K562 (cell line): ENCODE results near the gene TCIRG1. TPM values are rescaled to one million over a fixed set of nuclear protein-coding genes. Genes with fewer than 3 reads are reported as not detected.

Source experiments
- ATAC-seq: fragments of 200-7000 bp; cut with Tn5 transposase; 3 replicates; pipeline ENCODE4 v1.9.1; 2020; ENCODE audit warnings: moderate library complexity
- BruUV-seq: library from RNA; stranded (reverse); fragments of 400-500 nt; replicated peaks from 2 replicates; lab custom pipeline; 2021; lab: Mats Ljungman, UMichigan
- CTCF ChIA-PET: fragments of 300-600 bp; formaldehyde crosslinking; extraction: SDS; loops from one replicate; lab custom pipeline; 2021; ENCODE audit warnings: low intra/inter-chr PET ratio; lab: Yijun Ruan, JAX
- POLR2A ChIA-PET: fragments of 300-600, 350-650 bp; sonication (Branson Sonifier 250); formaldehyde crosslinking; extraction: SDS; loops from one replicate; lab custom pipeline; 2021; ENCODE audit warnings: antibody characterized with exemption, inconsistent platforms; lab: Yijun Ruan, JAX
- DNase-seq, 4 experiments: peaks; one replicate each; pipeline versions ENCODE4 v3.0.0 to v3.0.0-alpha.2; 2011 to 2018; ENCODE audit warnings: low spot score in 3 of 4, mixed read lengths in 3 of 4; ENCODE audit errors: extremely low read depth in 1 of 4
- FAIRE-seq: peaks from 2 replicates; lab custom pipeline; 2011; peaks lifted over from hg19 to GRCh38; lab: Jason Lieb, UNC
- H2AFZ ChIP-seq: 2 replicates; pipeline ENCODE4 v1.6.0; 2011; ENCODE audit warnings: low read depth, low read length, control low read depth, inconsistent platforms
- H3K27ac ChIP-seq: fragments of 200-600 bp; 3 replicates; pipeline ENCODE4 v1.8.0; 2011; ENCODE audit warnings: low read depth, mild to moderate bottlenecking, control low read depth, inconsistent platforms, low read length, moderate library complexity, mixed read lengths; ENCODE audit errors: extremely low read depth
- H3K27me3 ChIP-seq, 2 experiments: fragments of 300-600 bp in 1 of 2; 2 replicates in 1 of 2; 3 replicates in 1 of 2; pipeline versions ENCODE4 v1.6.0 to v1.8.0; 2011; ENCODE audit warnings: inconsistent platforms in 2 of 2, low read length in 2 of 2, mild to moderate bottlenecking in 1 of 2, mixed read lengths in 1 of 2, moderate library complexity in 1 of 2; ENCODE audit not compliant: control insufficient read depth in 2 of 2, insufficient read depth in 2 of 2
- H3K36me3 ChIP-seq: fragments of 300-600 bp; 3 replicates; pipeline ENCODE4 v1.8.0; 2011; ENCODE audit warnings: mild to moderate bottlenecking, low read length, inconsistent platforms; ENCODE audit not compliant: control insufficient read depth, insufficient read depth
- H3K4me1 ChIP-seq, 2 experiments: fragments of 200-600 bp in 1 of 2; replicated peaks in 1 of 2; 2 replicates in 1 of 2; 3 replicates in 1 of 2; pipeline versions ENCODE4 v1.5.1 to v1.8.0; 2011; ENCODE audit warnings: inconsistent platforms in 2 of 2, low read length in 2 of 2, mild to moderate bottlenecking in 1 of 2, mixed read lengths in 1 of 2, moderate library complexity in 1 of 2; ENCODE audit not compliant: control insufficient read depth in 2 of 2, insufficient read depth in 2 of 2
- H3K4me2 ChIP-seq: 2 replicates; pipeline ENCODE4 v1.6.1; 2011; ENCODE audit warnings: low read length, control low read depth, inconsistent platforms, mixed read lengths; ENCODE audit not compliant: insufficient read depth
- H3K4me3 ChIP-seq: fragments of 200-600 bp; sonication (generic), shearing (Covaris generic); 2 replicates; pipeline ENCODE4 v1.5.1; 2016; ENCODE audit warnings: control low read depth, inconsistent platforms
- H3K79me2 ChIP-seq: fragments of 200-600 bp; 3 replicates; pipeline ENCODE4 v1.8.0; 2011; ENCODE audit warnings: low read length, inconsistent platforms; ENCODE audit not compliant: control insufficient read depth, insufficient read depth
- H3K9ac ChIP-seq, 2 experiments: 2 replicates each; pipeline versions ENCODE4 v1.6.0 to v1.6.1; 2011; ENCODE audit warnings: low read depth in 2 of 2, low read length in 2 of 2, control low read depth in 1 of 2, inconsistent platforms in 1 of 2, mild to moderate bottlenecking in 1 of 2, mixed read lengths in 1 of 2; ENCODE audit not compliant: insufficient read depth in 1 of 2
- H3K9me1 ChIP-seq: one replicate; pipeline ENCODE4 v1.6.0; 2011; ENCODE audit warnings: inconsistent platforms, mild to moderate bottlenecking, low read length, moderate library complexity; ENCODE audit not compliant: control insufficient read depth, insufficient read depth
- H3K9me3 ChIP-seq: replicated peaks from 2 replicates; pipeline ENCODE4 v1.5.1; 2011; ENCODE audit warnings: low read depth, low read length, inconsistent platforms; ENCODE audit not compliant: control insufficient read depth, insufficient read depth
- H4K20me1 ChIP-seq: replicated peaks from 2 replicates; pipeline ENCODE4 v1.6.1; 2011; ENCODE audit warnings: low read length, inconsistent platforms, mixed read lengths; ENCODE audit not compliant: control insufficient read depth, insufficient read depth
- POLR2G ChIP-seq: fragments of 200-400 bp; formaldehyde crosslinking; IDR thresholded peaks from 2 replicates; pipeline ENCODE4 v1.6.1; 2017; ENCODE audit warnings: low read depth, mild to moderate bottlenecking, antibody characterized with exemption, low read length, moderate library complexity
- RBFOX2 ChIP-seq: fragments of 200-400 bp; formaldehyde crosslinking; IDR thresholded peaks from 2 replicates; pipeline ENCODE4 v1.6.1; 2017; ENCODE audit warnings: low read depth, mild to moderate bottlenecking, low read length, moderate library complexity
- RBM22 ChIP-seq: fragments of 200-400 bp; formaldehyde crosslinking; IDR thresholded peaks from 2 replicates; pipeline ENCODE4 v1.6.1; 2018; ENCODE audit warnings: low read length, low read depth; ENCODE audit not compliant: poor library complexity, severe bottlenecking
- YY1 ChIP-seq, 3 experiments: IDR thresholded peaks; 2 replicates each; pipeline ENCODE4 v1.6.1; 2011; ENCODE audit warnings: low read length in 2 of 3, mild to moderate bottlenecking in 2 of 3, moderate library complexity in 2 of 3, borderline replicate concordance in 1 of 3, control low read depth in 1 of 3, low read depth in 1 of 3; ENCODE audit not compliant: insufficient read depth in 3 of 3, insufficient replicate concordance in 2 of 3, control insufficient read depth in 1 of 3, insufficient read length in 1 of 3; ENCODE audit errors: extremely low read depth in 1 of 3
- ZNF146 ChIP-seq: IDR thresholded peaks from one replicate; pipeline ENCODE4 v1.6.1; 2018; ENCODE audit warnings: missing compliant biosample characterization; ENCODE audit not compliant: unreplicated experiment
- WGBS: fragments of 100-300 bp; shearing (Covaris generic); methylation state at CpG from one replicate; pipeline ENCODE4 v1.1.6; 2016; ENCODE audit warnings: low coverage, mixed read lengths; ENCODE audit not compliant: insufficient coverage; ENCODE audit errors: missing lambda C conversion rate; 5-methylcytosine and 5-hydroxymethylcytosine counted together
- in situ Hi-C: fragments of 300-500 bp; cut with MboI; formaldehyde crosslinking; loops from 4 replicates; pipeline ENCODE4 v1.15.0; 2018; ENCODE audit warnings: inconsistent platforms, mixed read lengths
- intact Hi-C: fragments of 100-400 bp; cut with micrococcal nuclease; formaldehyde crosslinking; loops from 2 replicates; pipeline ENCODE4 v1.14.2; 2022
- polyA plus RNA-seq, 8 experiments: library from polyadenylated mRNA; depleted of rRNA in 4 of 8; stranded (reverse) in 5 of 8; unstranded in 3 of 8; fragments of >200 nt; fragmentation: Nextera tagmentation in 2 of 8; fragmentation: Illumina TruSeq in 1 of 8; extraction: Ambion mirVana in 2 of 8; extraction: Trizol in 1 of 8; gene quantifications; 2 replicates each; pipeline versions ENCODE4 v1.2.1 to v1.2.3, GENCODE V29; 2011 to 2014; ENCODE audit warnings: inconsistent platforms in 1 of 8, missing spikeins in 1 of 8
- total RNA-seq, 7 experiments: library from RNA; depleted of rRNA in 6 of 7; stranded (reverse); fragments of >200 nt in 6 of 7; fragmentation: Illumina TruSeq in 2 of 7; extraction: Trizol in 2 of 7; gene quantifications; 2 replicates each; pipeline versions ENCODE4 v1.2.1 to v1.2.3, GENCODE V29; 2011 to 2021; ENCODE audit warnings: low replicate concordance in 1 of 7
- TF ChIP-seq, protein P1 (sequence below): sonication (generic); formaldehyde crosslinking; IDR thresholded peaks from 2 replicates; pipeline ENCODE4 v1.8.1; 2023; ENCODE audit warnings: mild to moderate bottlenecking, missing genetic modification reagents
- TF ChIP-seq, protein P2 (sequence below): fragments of 200-800 bp; sonication (Bioruptor generic); IDR thresholded peaks from 2 replicates; pipeline ENCODE4 v1.6.1; 2016; ENCODE audit warnings: missing genetic modification characterization, missing compliant biosample characterization

The TCIRG1 gene
- total and polyA plus RNA-seq, 9 of the 15 experiments (the other 6 are each of a cell fraction or from before 2014, with no cell fraction given), result 0.49 to 143 (median 24.4) TPM

DNA sequence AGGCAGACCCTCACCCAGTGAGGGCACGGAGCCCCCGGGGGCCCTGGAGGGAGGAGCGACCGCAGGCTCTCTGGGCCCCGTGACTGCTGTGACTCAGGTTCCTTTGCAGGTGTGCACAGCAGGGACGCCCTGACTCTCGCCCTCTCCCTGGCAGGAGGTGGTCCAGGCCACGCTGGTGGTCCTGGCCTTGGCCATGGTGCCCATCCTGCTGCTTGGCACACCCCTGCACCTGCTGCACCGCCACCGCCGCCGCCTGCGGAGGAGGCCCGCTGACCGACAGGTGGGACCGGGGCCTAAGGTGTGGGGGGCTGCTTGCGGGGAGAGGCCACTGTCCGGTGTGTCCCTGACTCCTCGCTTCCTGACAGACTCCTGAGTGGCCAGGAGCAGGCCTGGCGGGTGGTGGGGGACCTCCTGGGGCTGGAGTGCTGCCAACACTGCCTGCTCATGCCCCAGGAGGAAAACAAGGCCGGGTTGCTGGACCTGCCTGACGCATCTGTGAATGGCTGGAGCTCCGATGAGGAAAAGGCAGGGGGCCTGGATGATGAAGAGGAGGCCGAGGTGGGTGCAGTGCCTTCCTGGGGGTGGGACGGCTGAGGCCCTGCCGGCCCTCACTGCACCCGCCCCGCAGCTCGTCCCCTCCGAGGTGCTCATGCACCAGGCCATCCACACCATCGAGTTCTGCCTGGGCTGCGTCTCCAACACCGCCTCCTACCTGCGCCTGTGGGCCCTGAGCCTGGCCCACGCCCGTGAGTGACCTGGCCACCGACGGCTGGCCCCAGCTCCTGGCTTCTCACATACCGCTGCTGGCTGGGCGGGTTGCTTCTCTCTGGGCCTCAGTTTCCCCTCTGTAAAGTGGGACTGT lies 10.9 kb downstream of the TCIRG1 start:
- TF ChIP-seq, protein P1, sequence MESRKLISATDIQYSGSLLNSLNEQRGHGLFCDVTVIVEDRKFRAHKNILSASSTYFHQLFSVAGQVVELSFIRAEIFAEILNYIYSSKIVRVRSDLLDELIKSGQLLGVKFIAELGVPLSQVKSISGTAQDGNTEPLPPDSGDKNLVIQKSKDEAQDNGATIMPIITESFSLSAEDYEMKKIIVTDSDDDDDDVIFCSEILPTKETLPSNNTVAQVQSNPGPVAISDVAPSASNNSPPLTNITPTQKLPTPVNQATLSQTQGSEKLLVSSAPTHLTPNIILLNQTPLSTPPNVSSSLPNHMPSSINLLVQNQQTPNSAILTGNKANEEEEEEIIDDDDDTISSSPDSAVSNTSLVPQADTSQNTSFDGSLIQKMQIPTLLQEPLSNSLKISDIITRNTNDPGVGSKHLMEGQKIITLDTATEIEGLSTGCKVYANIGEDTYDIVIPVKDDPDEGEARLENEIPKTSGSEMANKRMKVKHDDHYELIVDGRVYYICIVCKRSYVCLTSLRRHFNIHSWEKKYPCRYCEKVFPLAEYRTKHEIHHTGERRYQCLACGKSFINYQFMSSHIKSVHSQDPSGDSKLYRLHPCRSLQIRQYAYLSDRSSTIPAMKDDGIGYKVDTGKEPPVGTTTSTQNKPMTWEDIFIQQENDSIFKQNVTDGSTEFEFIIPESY (CRISPR knock-in tag), result peak; percentile 75
- TF ChIP-seq RBFOX2 (peak; percentile 54; the same call in 1 of the 2 replicates), POLR2G (peak; percentile 63; the same call in 1 of the 2 replicates), ZNF146 (CRISPR knock-in tag) (no peak), RBM22 (peak; percentile 14), YY1 (IDR thresholded peaks at IDR 0.05; ENCODE audit: borderline replicate concordance in 1 of 3, control insufficient read depth in 1 of 3, extremely low read depth in 1 of 3, insufficient read depth in 3 of 3, insufficient read length in 1 of 3, insufficient replicate concordance in 2 of 3, low read depth in 1 of 3, low read length in 2 of 3) (no peak)
- TF ChIP-seq, protein P2, sequence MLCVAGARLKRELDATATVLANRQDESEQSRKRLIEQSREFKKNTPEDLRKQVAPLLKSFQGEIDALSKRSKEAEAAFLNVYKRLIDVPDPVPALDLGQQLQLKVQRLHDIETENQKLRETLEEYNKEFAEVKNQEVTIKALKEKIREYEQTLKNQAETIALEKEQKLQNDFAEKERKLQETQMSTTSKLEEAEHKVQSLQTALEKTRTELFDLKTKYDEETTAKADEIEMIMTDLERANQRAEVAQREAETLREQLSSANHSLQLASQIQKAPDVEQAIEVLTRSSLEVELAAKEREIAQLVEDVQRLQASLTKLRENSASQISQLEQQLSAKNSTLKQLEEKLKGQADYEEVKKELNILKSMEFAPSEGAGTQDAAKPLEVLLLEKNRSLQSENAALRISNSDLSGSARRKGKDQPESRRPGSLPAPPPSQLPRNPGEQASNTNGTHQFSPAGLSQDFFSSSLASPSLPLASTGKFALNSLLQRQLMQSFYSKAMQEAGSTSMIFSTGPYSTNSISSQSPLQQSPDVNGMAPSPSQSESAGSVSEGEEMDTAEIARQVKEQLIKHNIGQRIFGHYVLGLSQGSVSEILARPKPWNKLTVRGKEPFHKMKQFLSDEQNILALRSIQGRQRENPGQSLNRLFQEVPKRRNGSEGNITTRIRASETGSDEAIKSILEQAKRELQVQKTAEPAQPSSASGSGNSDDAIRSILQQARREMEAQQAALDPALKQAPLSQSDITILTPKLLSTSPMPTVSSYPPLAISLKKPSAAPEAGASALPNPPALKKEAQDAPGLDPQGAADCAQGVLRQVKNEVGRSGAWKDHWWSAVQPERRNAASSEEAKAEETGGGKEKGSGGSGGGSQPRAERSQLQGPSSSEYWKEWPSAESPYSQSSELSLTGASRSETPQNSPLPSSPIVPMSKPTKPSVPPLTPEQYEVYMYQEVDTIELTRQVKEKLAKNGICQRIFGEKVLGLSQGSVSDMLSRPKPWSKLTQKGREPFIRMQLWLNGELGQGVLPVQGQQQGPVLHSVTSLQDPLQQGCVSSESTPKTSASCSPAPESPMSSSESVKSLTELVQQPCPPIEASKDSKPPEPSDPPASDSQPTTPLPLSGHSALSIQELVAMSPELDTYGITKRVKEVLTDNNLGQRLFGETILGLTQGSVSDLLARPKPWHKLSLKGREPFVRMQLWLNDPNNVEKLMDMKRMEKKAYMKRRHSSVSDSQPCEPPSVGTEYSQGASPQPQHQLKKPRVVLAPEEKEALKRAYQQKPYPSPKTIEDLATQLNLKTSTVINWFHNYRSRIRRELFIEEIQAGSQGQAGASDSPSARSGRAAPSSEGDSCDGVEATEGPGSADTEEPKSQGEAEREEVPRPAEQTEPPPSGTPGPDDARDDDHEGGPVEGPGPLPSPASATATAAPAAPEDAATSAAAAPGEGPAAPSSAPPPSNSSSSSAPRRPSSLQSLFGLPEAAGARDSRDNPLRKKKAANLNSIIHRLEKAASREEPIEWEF, result no peak
- TF ChIP-seq, all 486 proteins: peak for 4
- Histone ChIP-seq H3K27me3 (no peaks in the 10 kb centered on the region), H4K20me1 (no peaks in the 10 kb centered on the region; the same call in 1 of the 2 replicates), H3K4me3 (no peak overlapping the region), H3K9me1 (no peaks in the 10 kb centered on the region), H3K9ac (no peak overlapping the region; a peak in 1 of 4 replicates), H3K4me2 (no peak overlapping the region), H3K4me1 (peaks cover 0 to 35% of the 10 kb centered on the region in 2 experiments; a peak in 1 of 5 replicates), H3K27ac (no peak overlapping the region), H3K36me3 (peaks cover 87% of the 10 kb centered on the region; the same call in 2 of the 3 replicates), H2AFZ (no peak overlapping the region), H3K9me3 (no peaks in the 10 kb centered on the region), H3K79me2 (no peaks in the 10 kb centered on the region)
- ATAC-seq, result no peak
- no peak for FAIRE-seq
- TSS peak; percentile 22 for BruUV-seq
- CTCF ChIA-PET, result interaction anchor here (0.6 kb wide), 1 partner anchor 247 kb away, joined by 3 read pairs; no protein-coding TSS in a partner anchor
- in situ Hi-C loops (no loop called here), intact Hi-C loops (no loop called here)
- POLR2A ChIA-PET, result interaction anchor here (0.6 to 1.1 kb wide), 2 partner anchors 15 to 332 kb away, joined by 3 read pairs; no protein-coding TSS in a partner anchor
- DNase-seq, result no peak
- WGBS, result 91% methylated on average over 12 of the region's 40 CpGs
